CD4-positive, alpha-beta T cell (primary cell): ENCODE data around the gene LBH. TPM values are rescaled to one million over a fixed set of nuclear protein-coding genes. Genes with fewer than 3 reads are reported as not detected.
"Not testable (repeated sequence)": the region's sequence is repeated elsewhere in the genome, so short reads cannot be mapped to it uniquely, and the experiment has no call there.

ENCODE experiments used
- ATAC-seq: fragments of 200-7000 bp; cut with Tn5 transposase; one replicate; pipeline ENCODE4 v1.10.0; 2022; ENCODE audit warnings: mild to moderate bottlenecking; ENCODE audit not compliant: poor library complexity
- CTCF ChIA-PET: fragments of 350-600 bp; sonication (Branson Sonifier 250); formaldehyde crosslinking; loops from one replicate; lab custom pipeline; 2021; ENCODE audit warnings: antibody characterized with exemption, inconsistent platforms; lab: Charles Lee
- POLR2A ChIA-PET: fragments of 350-600 bp; sonication (Branson Sonifier 250); formaldehyde crosslinking; loops from one replicate; lab custom pipeline; 2021; ENCODE audit warnings: antibody characterized with exemption, inconsistent platforms; lab: Charles Lee
- DNase-seq, 14 experiments: peaks; one replicate each; pipeline ENCODE4 v3.0.0-alpha.2; 2013 to 2020; ENCODE audit warnings: mixed read lengths in 2 of 14
- H3K27ac ChIP-seq, 2 donors: one replicate each; pipeline versions ENCODE4 v1.5.1 to v1.7.0; 2013; ENCODE audit warnings: low read length in 2 of 2, low read depth in 1 of 2, mild to moderate bottlenecking in 1 of 2
- H3K27me3 ChIP-seq, 2 experiments: 1 replicate in 1 of 2; 2 replicates in 1 of 2; pipeline versions ENCODE4 v1.6.1 to v1.7.0; 2013; ENCODE audit warnings: low read length in 2 of 2, control low read depth in 1 of 2, mild to moderate bottlenecking in 1 of 2, moderate library complexity in 1 of 2; ENCODE audit not compliant: insufficient read depth in 2 of 2, control insufficient read depth in 1 of 2
- H3K36me3 ChIP-seq: one replicate; pipeline ENCODE4 v1.6.1; 2013; ENCODE audit warnings: low read length, control low read depth; ENCODE audit not compliant: insufficient read depth
- H3K4me1 ChIP-seq: one replicate; pipeline ENCODE4 v1.6.1; 2013; ENCODE audit warnings: low read length, control low read depth; ENCODE audit not compliant: insufficient read depth
- H3K4me3 ChIP-seq: one replicate; pipeline ENCODE4 v1.5.1; 2013; ENCODE audit warnings: mild to moderate bottlenecking, low read length, moderate library complexity
- H3K9me3 ChIP-seq, 2 experiments: 1 replicate in 1 of 2; 2 replicates in 1 of 2; pipeline versions ENCODE4 v1.6.1 to v1.7.0; 2013; ENCODE audit warnings: low read length in 2 of 2, mild to moderate bottlenecking in 2 of 2, control low read depth in 1 of 2, moderate library complexity in 1 of 2; ENCODE audit not compliant: control insufficient read depth in 1 of 2, insufficient read depth in 1 of 2
- H3K27ac Mint-ChIP-seq: one replicate; pipeline ENCODE4 v1.8.0; 2020; ENCODE audit warnings: mixed read lengths
- H3K27me3 Mint-ChIP-seq: one replicate; pipeline ENCODE4 v1.8.0; 2021; ENCODE audit warnings: mixed read lengths
- H3K36me3 Mint-ChIP-seq: one replicate; pipeline ENCODE4 v1.8.0; 2021; ENCODE audit warnings: low read depth, mixed read lengths
- H3K4me1 Mint-ChIP-seq: one replicate; pipeline ENCODE4 v1.8.0; 2021; ENCODE audit warnings: low read depth, mixed read lengths
- H3K4me3 Mint-ChIP-seq: one replicate; pipeline ENCODE4 v1.8.0; 2020; ENCODE audit warnings: mild to moderate bottlenecking, mixed read lengths
- H3K9me3 Mint-ChIP-seq: one replicate; pipeline ENCODE4 v1.8.0; 2020; ENCODE audit warnings: mixed read lengths
- CTCF ChIP-seq: fragments of 200-600 bp; IDR thresholded peaks from one replicate; pipeline ENCODE4 v1.8.0; 2022; ENCODE audit warnings: antibody characterized with exemption, mild to moderate bottlenecking
- intact Hi-C, 2 experiments: fragments of 100-400 bp; cut with DNase I in 1 of 2; cut with micrococcal nuclease in 1 of 2; formaldehyde crosslinking; loops; one replicate each; pipeline versions ENCODE4 v1.15.1 to v1.9.0; 2023 to 2025; cut with DNase I, micrococcal nuclease
- total RNA-seq, 174 experiments: library from RNA in 2 of 174; stranded (reverse) in 2 of 174; gene quantifications; one replicate each; pipeline ENCODE4 v1.2.3 and lab custom pipeline; 2021 to 2026

Gene LBH
- total RNA-seq, 2 experiments from 2014 or later, result 131 to 135 TPM

GRCh38 chr2:30268296-30268871 is 37.0 kb downstream of the LBH start:
- ChIA-PET CTCF (interaction anchor here (1.4 to 2.0 kb wide), 2 partner anchors 103 to 443 kb away, joined by 5 to 8 read pairs; no protein-coding TSS in a partner anchor), POLR2A (interaction anchor here (0.8 to 17.7 kb wide), 10 partner anchors 10 to 386 kb away, joined by 3 to 373 read pairs (median 6); partner anchors contain the start of gene LBH)
- intact Hi-C loops, result loop anchor here (5.0 to 10.0 kb wide), 5 partner anchors 36 to 176 kb away; partner anchors contain the start of genes LBH (in 1 of the 2) and LCLAT1 (in 1 of the 2)
- H3K9me3 Mint-ChIP-seq, result no peaks in the 10 kb centered on the region
- H3K36me3 Mint-ChIP-seq, result peaks cover 4% of the 10 kb centered on the region
- Histone ChIP-seq H3K36me3 (no peaks in the 10 kb centered on the region), H3K27ac (peak overlapping the region; percentile 6 to 91), H3K9me3 (no peaks in the 10 kb centered on the region), H3K4me1 (peaks cover 45% of the 10 kb centered on the region), H3K4me3 (no peak overlapping the region), H3K27me3 (no peaks in the 10 kb centered on the region)
- DNase-seq (peak in 1 of 14 experiments; percentile 35), ATAC-seq (no peak)
- peaks cover 79% of the 10 kb centered on the region for H3K4me1 Mint-ChIP-seq
- no peak for TF ChIP-seq CTCF
- peak overlapping the region; percentile 95 for H3K27ac Mint-ChIP-seq
- H3K27me3 Mint-ChIP-seq, result no peaks in the 10 kb centered on the region
- no peak overlapping the region for H3K4me3 Mint-ChIP-seq

DNA sequence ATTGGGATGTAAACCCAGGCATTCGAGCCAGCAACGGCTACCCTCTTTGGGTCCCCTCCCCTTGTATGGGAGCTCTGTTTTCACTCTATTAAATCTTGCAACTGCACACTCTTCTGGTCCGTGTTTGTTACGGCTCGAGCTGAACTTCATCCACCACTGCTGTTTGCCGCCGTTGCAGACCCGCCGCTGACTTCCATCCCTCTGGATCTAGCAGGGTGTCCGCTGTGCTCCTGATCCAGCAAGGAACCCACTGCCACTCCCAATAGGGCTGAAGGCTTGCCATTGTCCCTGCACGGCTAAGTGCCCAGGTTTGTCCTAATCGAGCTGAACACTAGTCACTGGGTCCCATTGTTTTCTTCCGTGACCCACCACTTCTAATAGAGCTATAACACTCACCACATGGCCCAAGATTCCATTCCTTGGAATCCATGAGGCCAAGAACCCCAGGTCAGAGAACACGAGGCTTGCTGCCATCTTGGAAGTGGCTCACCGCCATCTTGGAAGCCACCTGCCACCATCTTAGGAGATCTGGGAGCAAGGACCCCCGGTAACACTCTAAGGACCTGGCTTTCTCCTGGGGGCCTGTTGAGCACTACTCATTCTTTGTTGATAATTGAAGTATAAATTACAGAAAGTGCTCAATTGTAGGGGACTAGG is 37.9 kb downstream of the LBH start:
- POLR2A ChIA-PET, result interaction anchor here (0.8 to 17.7 kb wide), 4 partner anchors 11 to 36 kb away, joined by 3 to 373 read pairs (median 4); partner anchors contain the start of gene LBH
- not testable (repeated sequence) for ATAC-seq, H3K4me3 Mint-ChIP-seq, H3K36me3 ChIP-seq, H3K27me3 Mint-ChIP-seq, H3K4me3 ChIP-seq, H3K9me3 ChIP-seq, H3K27ac ChIP-seq, H3K36me3 Mint-ChIP-seq, H3K27me3 ChIP-seq, DNase-seq, H3K9me3 Mint-ChIP-seq
- intact Hi-C loops, result loop anchor here (5.0 to 10.0 kb wide), 5 partner anchors 37 to 176 kb away; partner anchors contain the start of genes LBH (in 1 of the 2) and LCLAT1 (in 1 of the 2)
- Mint-ChIP-seq H3K27ac (peak overlapping the region; percentile 95), H3K4me1 (peaks cover 79% of the 10 kb centered on the region)
- CTCF ChIA-PET, result interaction anchor here (2.0 kb wide), 1 partner anchor 442 kb away, joined by 8 read pairs; no protein-coding TSS in a partner anchor
- H3K4me1 ChIP-seq, result peaks cover 41% of the 10 kb centered on the region

- no peak for TF ChIP-seq CTCF
- Mint-ChIP-seq H3K9me3 (no peaks in the 10 kb centered on the region), H3K36me3 (peaks cover 4% of the 10 kb centered on the region), H3K4me1 (peaks cover 73% of the 10 kb centered on the region), H3K27me3 (no peaks in the 10 kb centered on the region), H3K4me3 (no peak overlapping the region), H3K27ac (peak overlapping the region; percentile 95)
- Histone ChIP-seq H3K27ac (no peak overlapping the region), H3K9me3 (no peaks in the 10 kb centered on the region), H3K4me1 (peaks cover 36% of the 10 kb centered on the region), H3K36me3 (no peaks in the 10 kb centered on the region), H3K4me3 (no peak overlapping the region), H3K27me3 (no peaks in the 10 kb centered on the region)
- ChIA-PET POLR2A (interaction anchor here (17.7 kb wide), 1 partner anchor 36 kb away, joined by 373 read pairs; the partner anchor contains the start of gene LBH), CTCF (no interaction called here)
- no peak for DNase-seq
- no peak for ATAC-seq
- intact Hi-C loops, result loop anchor here (5.0 to 10.0 kb wide), 5 partner anchors 37 to 175 kb away; partner anchors contain the start of genes LBH (in 1 of the 2) and LCLAT1 (in 1 of the 2)
Measured at GRCh38 chr2:30269771-30270145, 38.4 kb downstream of the LBH start.
